Tibial artery (tissue), 4 donors: ENCODE results near the gene ARHGEF28.

Experiments used
- DNase-seq, 2 donors: peaks; one replicate each; pipeline ENCODE4 v3.0.0-alpha.2; 2019
- H3K27ac ChIP-seq, 2 donors: fragments of 200-600 bp; sonication (generic) in 1 of 2; 1 replicate in 1 of 2; 2 replicates in 1 of 2; pipeline ENCODE4 v1.5.1; 2018 to 2019; ENCODE audit warnings: mild to moderate bottlenecking in 1 of 2
- H3K27me3 ChIP-seq, 2 donors: fragments of 200-600 bp; sonication (generic) in 1 of 2; one replicate each; pipeline versions ENCODE4 v1.5.1 to v1.6.0; 2016 to 2019
- H3K36me3 ChIP-seq, 3 donors: fragments of 200-600 bp; sonication (generic) in 2 of 3; one replicate each; pipeline ENCODE4 v1.5.1; 2016 to 2019; ENCODE audit warnings: mild to moderate bottlenecking in 2 of 3
- H3K4me1 ChIP-seq, 4 donors: fragments of 200-600 bp; sonication (generic) in 2 of 4; 1 replicate in 3 of 4; 2 replicates in 1 of 4; pipeline ENCODE4 v1.5.1; 2016 to 2019
- H3K4me3 ChIP-seq, 2 donors: fragments of 200-600 bp; sonication (generic) in 1 of 2; 1 replicate in 1 of 2; 2 replicates in 1 of 2; pipeline ENCODE4 v1.5.1; 2018 to 2019; ENCODE audit warnings: mild to moderate bottlenecking in 2 of 2
- H3K9me3 ChIP-seq, 3 donors: fragments of 200-600 bp; sonication (generic) in 1 of 3; one replicate each; pipeline ENCODE4 v1.5.1; 2016 to 2019
- intact Hi-C: fragments of 100-400 bp; cut with DNase I; formaldehyde crosslinking; loops from one replicate; pipeline ENCODE4 v1.15.0; 2023; ENCODE audit warnings: low total_unique reads
- TF ChIP-seq, protein P1 (sequence below), 2 experiments: fragments of 200-600 bp in 1 of 2; fragments of 450-650 bp in 1 of 2; IDR thresholded peaks; one replicate each; pipeline ENCODE4 v1.5.1; 2017 to 2019; ENCODE audit warnings: antibody characterized with exemption in 2 of 2, mild to moderate bottlenecking in 1 of 2, moderate library complexity in 1 of 2

ARHGEF28 gene

DNA sequence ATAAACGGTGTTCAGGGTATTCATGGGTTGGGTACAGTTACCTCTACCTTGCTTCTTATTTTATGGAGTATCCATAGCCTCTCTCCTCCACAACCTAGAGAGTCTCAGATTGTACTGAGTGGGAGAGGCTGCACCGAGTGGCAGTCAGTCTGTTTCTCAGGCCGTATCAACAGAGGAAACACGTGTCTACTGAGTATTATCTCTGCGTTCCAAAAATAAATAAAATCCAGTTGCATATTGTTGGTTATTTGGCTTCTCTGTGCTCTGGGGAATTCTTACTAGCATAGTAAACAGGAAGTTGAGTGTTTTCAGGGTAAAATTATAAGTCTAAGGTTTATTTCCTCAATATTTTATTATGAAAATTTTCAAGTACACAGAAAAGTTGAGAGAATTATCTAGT lies 231.0 kb downstream of the ARHGEF28 start:
- H3K4me1 ChIP-seq: peaks cover 0 to 6% (median 0%) of the 10 kb centered on the region in 4 donors
- DNase-seq: no peak
- TF ChIP-seq, protein P1, sequence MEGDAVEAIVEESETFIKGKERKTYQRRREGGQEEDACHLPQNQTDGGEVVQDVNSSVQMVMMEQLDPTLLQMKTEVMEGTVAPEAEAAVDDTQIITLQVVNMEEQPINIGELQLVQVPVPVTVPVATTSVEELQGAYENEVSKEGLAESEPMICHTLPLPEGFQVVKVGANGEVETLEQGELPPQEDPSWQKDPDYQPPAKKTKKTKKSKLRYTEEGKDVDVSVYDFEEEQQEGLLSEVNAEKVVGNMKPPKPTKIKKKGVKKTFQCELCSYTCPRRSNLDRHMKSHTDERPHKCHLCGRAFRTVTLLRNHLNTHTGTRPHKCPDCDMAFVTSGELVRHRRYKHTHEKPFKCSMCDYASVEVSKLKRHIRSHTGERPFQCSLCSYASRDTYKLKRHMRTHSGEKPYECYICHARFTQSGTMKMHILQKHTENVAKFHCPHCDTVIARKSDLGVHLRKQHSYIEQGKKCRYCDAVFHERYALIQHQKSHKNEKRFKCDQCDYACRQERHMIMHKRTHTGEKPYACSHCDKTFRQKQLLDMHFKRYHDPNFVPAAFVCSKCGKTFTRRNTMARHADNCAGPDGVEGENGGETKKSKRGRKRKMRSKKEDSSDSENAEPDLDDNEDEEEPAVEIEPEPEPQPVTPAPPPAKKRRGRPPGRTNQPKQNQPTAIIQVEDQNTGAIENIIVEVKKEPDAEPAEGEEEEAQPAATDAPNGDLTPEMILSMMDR (IDR thresholded peaks at IDR 0.05): no peak
- H3K36me3 ChIP-seq: peaks cover 0 to 17% (median 0%) of the 10 kb centered on the region in 3 donors
- H3K27ac ChIP-seq: no peak overlapping the region
- H3K9me3 ChIP-seq: no peaks in the 10 kb centered on the region
- no peaks in the 10 kb centered on the region for H3K27me3 ChIP-seq
- no peak overlapping the region for H3K4me3 ChIP-seq
- intact Hi-C loops: no loop called here

DNA sequence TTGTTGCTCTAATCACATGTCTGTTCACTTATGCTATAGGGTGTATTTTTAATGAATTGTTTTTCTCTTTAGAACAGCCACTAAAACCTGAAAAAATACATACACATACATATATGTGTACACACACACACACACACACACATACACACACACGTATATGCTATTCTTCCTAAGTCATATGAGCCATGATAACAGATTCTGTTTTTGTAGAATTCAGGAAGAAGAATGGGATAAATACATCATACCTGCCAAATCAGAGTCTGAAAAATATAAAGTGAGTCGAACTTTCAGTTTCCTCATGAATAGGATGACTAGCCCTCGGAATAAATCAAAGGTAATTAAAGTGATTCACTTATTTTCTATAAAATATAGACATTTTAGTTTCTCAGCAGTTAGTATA lies 231.4 kb downstream of the ARHGEF28 start:
- intact Hi-C loops: no loop called here
- Histone ChIP-seq H3K4me1 (peaks cover 0 to 10% (median 0%) of the 10 kb centered on the region in 4 donors), H3K27ac (no peak overlapping the region), H3K4me3 (no peak overlapping the region), H3K27me3 (no peaks in the 10 kb centered on the region), H3K9me3 (no peaks in the 10 kb centered on the region), H3K36me3 (peaks cover 0 to 16% (median 0%) of the 10 kb centered on the region in 3 donors)
- no peak for DNase-seq
- TF ChIP-seq, protein P1 (IDR thresholded peaks at IDR 0.05): no peak

DNA sequence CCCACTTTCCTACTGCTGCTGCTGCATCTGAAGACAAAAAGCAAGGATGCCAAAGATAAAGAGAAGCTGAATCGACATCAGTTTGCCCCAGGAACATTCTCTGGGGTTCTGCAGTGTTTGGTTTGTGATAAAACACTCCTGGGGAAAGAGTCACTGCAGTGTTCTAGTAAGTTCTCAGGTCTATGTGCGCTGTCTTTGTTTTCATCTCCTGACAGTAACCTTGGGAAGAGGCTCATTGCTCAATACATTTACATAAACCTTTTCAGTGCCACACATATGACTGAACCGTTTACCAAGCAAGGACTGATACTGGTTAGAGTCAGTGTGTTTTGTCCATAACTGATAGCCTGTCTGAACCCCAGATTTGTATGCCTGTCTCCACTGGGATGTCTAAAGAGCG lies 232.1 kb downstream of the ARHGEF28 start:
- no peaks in the 10 kb centered on the region for H3K27me3 ChIP-seq
- H3K4me1 ChIP-seq: peaks cover 0 to 16% (median 1%) of the 10 kb centered on the region in 4 donors
- TF ChIP-seq, protein P1 (IDR thresholded peaks at IDR 0.05): no peak
- no peak overlapping the region for H3K27ac ChIP-seq
- no peak overlapping the region for H3K4me3 ChIP-seq
- DNase-seq: no peak
- intact Hi-C loops: no loop called here
- H3K36me3 ChIP-seq: peaks cover 0 to 16% (median 0%) of the 10 kb centered on the region in 3 donors
- no peaks in the 10 kb centered on the region for H3K9me3 ChIP-seq

DNA sequence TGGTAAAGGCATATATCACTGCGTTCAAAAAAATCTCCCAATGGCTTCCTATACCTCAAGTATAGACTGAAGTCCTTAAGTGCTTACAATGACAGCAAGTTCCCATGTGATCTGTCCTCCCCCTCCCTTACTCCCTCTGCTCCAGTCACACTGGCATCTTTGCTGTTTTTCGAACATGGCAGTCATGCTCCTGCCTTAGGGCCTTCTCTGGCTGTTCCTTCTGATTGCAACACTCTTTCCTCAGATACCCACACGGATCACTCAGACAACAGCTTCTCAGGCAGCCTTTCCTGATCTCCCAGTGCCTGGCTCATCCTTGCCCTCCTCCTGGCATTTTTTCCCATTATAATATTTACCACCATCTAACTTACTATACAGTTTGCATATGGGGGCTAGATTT lies 232.8 kb downstream of the ARHGEF28 start:
- H3K27ac ChIP-seq: no peak overlapping the region
- H3K27me3 ChIP-seq: no peaks in the 10 kb centered on the region
- H3K36me3 ChIP-seq: peaks cover 0 to 16% (median 0%) of the 10 kb centered on the region in 3 donors
- TF ChIP-seq, protein P1 (IDR thresholded peaks at IDR 0.05): no peak
- intact Hi-C loops: no loop called here
- no peaks in the 10 kb centered on the region for H3K9me3 ChIP-seq
- H3K4me1 ChIP-seq: peaks cover 0 to 20% (median 4%) of the 10 kb centered on the region in 4 donors
- no peak for DNase-seq
- H3K4me3 ChIP-seq: no peak overlapping the region

DNA sequence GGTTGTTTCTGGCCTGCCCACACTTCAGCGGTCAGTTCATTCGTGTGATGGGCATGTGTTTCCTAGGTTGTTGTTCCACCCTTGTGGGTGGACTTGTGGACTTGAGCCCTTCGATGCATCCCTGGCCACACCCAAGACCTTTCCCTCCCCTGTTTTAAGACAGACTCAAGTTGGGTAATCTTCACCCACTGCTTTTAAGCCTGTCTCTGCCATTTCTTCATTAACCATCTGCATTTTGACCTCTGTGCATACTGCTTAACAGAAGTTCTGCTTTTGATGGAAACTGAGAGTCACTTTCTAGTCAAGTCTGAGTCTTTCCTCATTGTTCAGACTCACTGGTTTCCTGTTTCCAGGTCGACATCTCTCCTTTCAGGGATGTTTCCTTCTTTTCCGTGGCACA lies 233.7 kb downstream of the ARHGEF28 start:
- no peaks in the 10 kb centered on the region for H3K9me3 ChIP-seq
- no peak overlapping the region for H3K4me3 ChIP-seq
- H3K36me3 ChIP-seq: peaks cover 0 to 16% (median 0%) of the 10 kb centered on the region in 3 donors
- TF ChIP-seq, protein P1 (IDR thresholded peaks at IDR 0.05): no peak
- H3K4me1 ChIP-seq: peaks cover 0 to 20% (median 6%) of the 10 kb centered on the region in 4 donors
- no peak overlapping the region for H3K27ac ChIP-seq
- intact Hi-C loops: no loop called here
- no peaks in the 10 kb centered on the region for H3K27me3 ChIP-seq
- DNase-seq: no peak
